GM18511 (cell line): Measurements from ENCODE around the gene FLNC.

Experiments used
- ATAC-seq: cut with Tn5 transposase; IDR thresholded peaks from one replicate; pipeline ENCODE4 v1.9.1; 2021; ENCODE audit warnings: mild to moderate bottlenecking, moderate library complexity; ENCODE audit not compliant: unreplicated experiment

The FLNC gene

GRCh38 chr7:128888756-128889095 lies 58.5 kb downstream of the FLNC start:
- no peak for ATAC-seq

GRCh38 chr7:128889121-128889520 lies 58.9 kb downstream of the FLNC start:
- ATAC-seq, result no peak

- ATAC-seq, result no peak
Observed at GRCh38 chr7:128890306-128891109, 60.3 kb downstream of the FLNC start.

- ATAC-seq, result no peak
Observed at GRCh38 chr7:128891110-128891941, 61.1 kb downstream of the FLNC start.

- ATAC-seq, result no peak
Observed at GRCh38 chr7:128891942-128892269, 61.7 kb downstream of the FLNC start.

DNA sequence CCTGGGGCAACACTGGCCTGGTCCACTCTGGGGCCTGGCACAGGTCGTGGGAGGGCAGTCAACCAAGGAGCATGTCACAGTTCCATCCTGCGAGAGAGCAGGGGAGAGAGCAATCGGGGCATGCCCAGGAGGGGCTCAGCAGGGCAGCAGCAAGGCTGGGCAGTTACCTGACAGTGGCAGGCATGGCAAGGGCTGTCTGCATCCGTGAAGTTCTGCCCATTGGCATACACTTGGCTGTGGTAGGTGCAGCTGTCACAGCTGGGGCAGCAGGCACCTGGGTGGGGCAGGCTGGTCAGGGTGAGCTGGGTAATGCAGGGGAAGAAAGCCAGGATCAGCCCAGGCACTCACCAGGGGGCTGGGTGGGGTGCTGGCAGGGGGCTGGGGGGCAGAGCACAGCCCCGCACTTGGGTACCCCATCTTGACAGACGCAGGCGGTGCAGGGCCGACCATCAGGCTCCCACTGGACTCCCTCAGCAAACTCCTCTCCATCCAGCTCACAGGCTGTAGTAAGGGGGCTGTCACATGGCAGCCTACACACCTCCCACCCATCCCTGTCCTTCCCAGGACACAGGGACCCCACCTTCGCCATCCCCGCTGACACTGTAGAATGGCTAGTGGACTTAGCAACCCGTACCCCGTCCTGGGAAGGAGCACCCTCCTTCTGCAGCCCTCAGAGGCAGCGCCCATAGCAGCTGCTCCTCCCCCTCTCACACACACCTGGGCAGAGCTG lies 62.5 kb downstream of the FLNC start:
- no peak for ATAC-seq

- no peak for ATAC-seq
Observed at GRCh38 chr7:128893251-128894100, 63.3 kb downstream of the FLNC start.

GRCh38 chr7:128894101-128894440 lies 63.9 kb downstream of the FLNC start:
- ATAC-seq, result no peak

- ATAC-seq, result no peak
Observed at GRCh38 chr7:128895320-128895719, 65.1 kb downstream of the FLNC start.

- no peak for ATAC-seq
Observed at GRCh38 chr7:128899392-128899791, 69.2 kb downstream of the FLNC start.

- no peak for ATAC-seq
Observed at GRCh38 chr7:128900237-128900636, 70.0 kb downstream of the FLNC start.

DNA sequence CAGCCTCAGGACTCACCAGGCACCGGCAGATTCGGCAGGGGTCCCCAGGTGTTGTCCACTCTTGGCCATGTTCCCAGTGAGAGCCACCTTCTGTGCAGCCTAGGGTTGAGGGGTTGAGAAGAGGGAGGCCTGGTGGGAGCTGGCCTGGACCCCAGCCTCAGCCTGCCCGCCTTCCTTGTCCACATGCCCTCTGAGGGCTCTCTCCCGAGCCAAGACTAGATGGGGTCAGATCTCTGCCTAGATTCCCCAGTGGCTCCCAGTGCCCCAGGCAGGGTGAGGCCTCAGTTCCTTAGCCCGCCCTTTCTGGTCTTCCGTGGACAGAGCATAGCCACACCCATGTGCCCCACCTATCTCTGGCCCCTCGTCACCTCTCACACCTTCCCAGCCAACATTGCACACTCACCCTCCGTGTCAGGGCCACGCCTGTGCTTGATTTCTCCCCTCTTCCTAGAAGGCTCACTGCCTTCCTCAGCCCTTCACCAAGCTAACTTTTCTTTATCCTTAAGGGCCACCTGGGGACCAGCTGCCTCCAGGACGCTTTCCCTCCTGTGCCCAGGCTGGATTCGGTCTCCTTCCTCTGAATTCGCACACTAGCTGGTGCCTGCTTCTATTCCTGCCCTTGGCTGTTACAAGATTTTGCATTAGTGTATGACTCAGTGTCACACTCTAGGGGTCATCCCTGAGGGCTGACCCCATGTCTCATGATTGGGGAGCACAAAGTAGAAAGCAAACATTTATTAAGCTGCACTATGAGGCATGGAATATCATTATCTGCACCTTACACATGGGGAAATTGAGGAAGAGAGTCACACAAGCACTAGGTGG lies 72.8 kb downstream of the FLNC start:
- ATAC-seq, result no peak

- ATAC-seq, result no peak
Observed at GRCh38 chr7:128903621-128904361, 73.6 kb downstream of the FLNC start.

DNA sequence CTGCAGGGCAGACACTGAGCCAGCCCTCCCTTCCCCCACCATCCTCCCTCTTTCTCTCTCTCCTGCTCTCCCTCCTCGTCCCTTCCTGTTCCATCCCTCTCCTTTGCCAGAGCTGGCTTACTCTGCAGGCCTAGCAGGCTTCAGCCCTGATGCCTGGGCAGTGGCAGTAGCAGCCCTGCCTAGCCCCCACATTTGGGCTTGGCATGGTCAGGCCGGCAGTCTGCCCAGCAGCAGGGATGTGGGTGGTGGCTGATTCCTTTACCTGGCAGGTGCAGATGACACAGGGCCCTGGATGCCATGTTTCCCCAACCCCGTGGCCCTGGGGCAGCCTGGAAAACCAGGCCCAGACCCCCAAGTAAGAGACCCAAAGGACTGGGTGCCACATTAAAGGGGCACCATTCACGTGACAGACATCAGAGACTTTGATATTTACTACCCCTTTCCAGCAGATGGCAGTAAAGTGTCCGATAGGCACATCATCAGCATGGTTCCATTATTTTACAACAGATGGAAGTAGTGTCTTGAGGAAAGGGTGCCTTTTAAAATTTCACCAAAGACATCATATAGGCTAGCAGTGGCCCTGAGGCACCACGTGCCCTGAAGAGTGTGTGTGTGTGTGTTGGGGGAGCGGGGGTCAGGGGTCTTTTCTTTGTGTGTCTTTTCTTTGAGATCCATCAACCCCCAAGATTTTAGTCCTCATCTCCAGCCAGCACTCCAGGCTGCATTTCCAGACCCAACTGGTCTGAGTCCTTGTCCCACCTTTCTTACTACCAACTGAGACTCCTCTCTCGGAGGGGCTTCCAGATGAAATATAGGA lies 74.4 kb downstream of the FLNC start:
- peak; percentile 63 for ATAC-seq

DNA sequence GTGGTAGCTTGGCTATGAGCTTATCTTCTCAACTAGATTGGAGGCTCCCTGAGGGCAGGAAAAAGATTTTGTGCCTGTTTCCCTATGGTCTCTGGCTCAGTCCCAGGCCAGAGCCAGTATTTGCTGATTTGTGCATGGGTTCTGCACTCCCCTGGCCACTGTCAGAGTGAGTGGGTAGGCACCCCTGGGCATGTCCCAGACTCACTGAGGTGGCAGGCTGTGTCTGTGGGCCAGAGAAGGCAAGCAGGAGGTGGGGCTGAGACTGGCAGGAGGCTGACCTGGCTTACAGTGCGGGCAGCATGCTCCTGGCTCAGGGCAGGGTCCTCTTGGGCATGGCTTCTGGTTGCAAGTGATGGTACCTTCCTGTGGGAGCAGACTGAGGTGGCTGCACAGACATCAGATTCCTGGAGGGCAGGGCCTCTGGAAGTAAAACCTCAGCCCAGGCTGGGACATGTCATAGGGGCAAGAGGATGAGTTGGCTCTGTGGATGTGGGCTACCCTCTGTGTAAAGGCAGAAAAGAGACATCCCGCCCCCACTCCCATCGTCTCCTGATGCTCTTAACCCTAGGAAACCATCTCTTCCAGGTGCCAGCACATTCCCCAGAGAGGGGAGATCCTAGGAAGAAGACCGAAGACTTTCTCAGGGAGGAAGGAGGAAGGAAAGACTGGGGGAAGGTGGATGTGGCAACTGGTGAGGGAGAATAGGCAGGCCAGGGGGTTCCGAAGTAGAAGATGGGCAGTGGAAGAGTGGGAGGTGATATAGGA lies 76.0 kb downstream of the FLNC start:
- ATAC-seq, result no peak

GRCh38 chr7:128906766-128907559 lies 76.8 kb downstream of the FLNC start:
- ATAC-seq, result no peak
